PC-3 (cell line): ENCODE measurements around the gene MAMDC2. TPM values are rescaled to one million over a fixed set of nuclear protein-coding genes. Genes with fewer than 3 reads are reported as not detected.

Experiments
- ATAC-seq: fragments of 200-7000 bp; cut with Tn5 transposase; 2 replicates; pipeline ENCODE4 v1.9.1; 2020; ENCODE audit warnings: mild to moderate bottlenecking, moderate library complexity
- BruUV-seq: library from RNA; stranded (reverse); fragments of 400-500 nt; replicated peaks from 2 replicates; lab custom pipeline; 2021; lab: Mats Ljungman, UMichigan
- CTCF ChIA-PET: fragments of 300-600 bp; sonication (Branson Sonifier 250); formaldehyde crosslinking; loops from one replicate; lab custom pipeline; 2022; ENCODE audit warnings: antibody characterized with exemption; lab: Charles Lee
- POLR2A ChIA-PET: fragments of 300-600 bp; sonication (Branson Sonifier 250); formaldehyde crosslinking; loops from one replicate; lab custom pipeline; 2022; ENCODE audit warnings: antibody characterized with exemption; ENCODE audit not compliant: unreplicated experiment; lab: Charles Lee
- DNase-seq: peaks from one replicate; pipeline ENCODE4 v3.0.0-alpha.2; 2015
- H2AFZ ChIP-seq: fragments of 300-600 bp; sonication (generic); 2 replicates; pipeline ENCODE4 v1.6.0; 2016; ENCODE audit warnings: antibody characterized with exemption, low read length
- H3F3A ChIP-seq: fragments of 300-600 bp; sonication (generic); one replicate; pipeline ENCODE4 v1.6.0; 2017; ENCODE audit warnings: antibody characterized with exemption, low read length, control low read depth, mild to moderate bottlenecking; ENCODE audit not compliant: unreplicated experiment
- H3K27ac ChIP-seq: fragments of 300-600 bp; sonication (generic); 2 replicates; pipeline ENCODE4 v1.5.1; 2016; ENCODE audit warnings: mild to moderate bottlenecking, low read length
- H3K27me3 ChIP-seq: fragments of 300-600 bp; sonication (generic); 2 replicates; pipeline ENCODE4 v1.6.1; 2016; ENCODE audit warnings: low read length, mixed read lengths
- H3K36me3 ChIP-seq: fragments of 300-600 bp; sonication (generic); 2 replicates; pipeline ENCODE4 v1.6.1; 2016; ENCODE audit warnings: low read depth, mixed run types, low read length, mixed read lengths
- H3K4me1 ChIP-seq: fragments of 300-600 bp; sonication (generic); 2 replicates; pipeline ENCODE4 v1.5.1; 2016; ENCODE audit warnings: low read length; ENCODE audit not compliant: insufficient read depth
- H3K4me2 ChIP-seq: fragments of 300-600 bp; sonication (generic); 2 replicates; pipeline ENCODE4 v1.6.0; 2016; ENCODE audit warnings: low read length
- H3K4me3 ChIP-seq: fragments of 300-600 bp; sonication (generic); 2 replicates; pipeline ENCODE4 v1.5.1; 2016; ENCODE audit warnings: mild to moderate bottlenecking, low read length, mixed read lengths
- H3K79me2 ChIP-seq: fragments of 300-600 bp; sonication (generic); 2 replicates; pipeline ENCODE4 v1.6.1; 2017; ENCODE audit warnings: low read length, mixed read lengths
- H3K9ac ChIP-seq: fragments of 300-600 bp; sonication (generic); 2 replicates; pipeline ENCODE4 v1.6.0; 2016; ENCODE audit warnings: mild to moderate bottlenecking, low read length
- H3K9me2 ChIP-seq: fragments of 300-600 bp; sonication (generic); replicated peaks from 2 replicates; pipeline ENCODE4 v1.6.1; 2016; ENCODE audit warnings: mixed run types, low read length, mixed read lengths
- H3K9me3 ChIP-seq: fragments of 300-600 bp; sonication (generic); 2 replicates; pipeline ENCODE4 v1.6.1; 2016; ENCODE audit warnings: low read length, mixed read lengths
- H4K20me1 ChIP-seq: fragments of 300-600 bp; sonication (generic); 2 replicates; pipeline ENCODE4 v1.6.1; 2016; ENCODE audit warnings: low read length, mixed read lengths
- EZH2 ChIP-seq: fragments of 300-600 bp; sonication (generic); IDR thresholded peaks from one replicate; pipeline ENCODE4 v1.6.1; 2017; ENCODE audit warnings: antibody characterized with exemption, mild to moderate bottlenecking, low read length; ENCODE audit not compliant: unreplicated experiment
- EZH2phosphoT487 ChIP-seq: fragments of 300-600 bp; sonication (generic); IDR thresholded peaks from 2 replicates; pipeline ENCODE4 v1.6.1; 2018; ENCODE audit warnings: mild to moderate bottlenecking, antibody characterized with exemption, low read length, borderline replicate concordance
- intact Hi-C: fragments of 100-400 bp; cut with micrococcal nuclease; formaldehyde crosslinking; loops from 2 replicates; pipeline ENCODE4 v1.9.0; 2023
- total RNA-seq: library from RNA; depleted of rRNA; stranded (reverse); fragments of >200 nt; gene quantifications from 2 replicates; pipeline ENCODE4 v1.2.3, GENCODE V29; 2014
- TF ChIP-seq, protein P1 (sequence below): fragments of 300-600 bp; sonication (generic); conservative IDR thresholded peaks from 2 replicates; pipeline ENCODE4 v1.5.1; 2017; ENCODE audit warnings: antibody characterized with exemption, low read depth, mild to moderate bottlenecking, low read length

Gene MAMDC2
- total RNA-seq, 1 experiment from 2014 or later, result not detected

DNA sequence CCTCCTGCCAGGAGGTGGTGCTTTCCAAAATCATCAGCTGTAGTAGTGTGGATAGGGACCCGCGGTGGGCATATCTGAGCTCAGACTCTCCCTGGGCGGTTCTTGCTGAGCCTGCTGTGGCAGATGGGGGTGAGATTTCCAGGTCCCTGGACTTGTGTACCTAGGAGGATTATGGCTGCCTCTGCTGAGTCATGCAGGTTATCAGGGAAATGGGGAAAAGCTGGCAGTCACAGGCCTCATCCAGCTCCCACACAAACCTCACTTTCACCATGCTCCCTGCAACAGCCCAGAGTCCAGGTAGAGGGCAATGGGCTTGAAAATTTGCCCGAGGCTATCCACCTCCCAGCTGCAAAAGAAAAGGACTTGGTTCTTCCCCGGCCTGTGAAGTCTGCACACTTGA, 23.4 kb upstream of the MAMDC2 start:
- Histone ChIP-seq H3K27me3 (no peaks in the 10 kb centered on the region), H3K9ac (no peak overlapping the region), H2AFZ (no peak overlapping the region), H3K4me1 (peaks cover 18% of the 10 kb centered on the region), H3K36me3 (no peaks in the 10 kb centered on the region), H3K79me2 (no peaks in the 10 kb centered on the region), H4K20me1 (no peaks in the 10 kb centered on the region), H3K4me3 (no peak overlapping the region), H3K27ac (peak overlapping the region; percentile 67), H3K9me3 (no peaks in the 10 kb centered on the region), H3K9me2 (no peaks in the 10 kb centered on the region), H3K4me2 (no peak overlapping the region), H3F3A (no peaks in the 10 kb centered on the region)
- BruUV-seq, result no TSS peak
- ChIA-PET CTCF (no interaction called here), POLR2A (no interaction called here)
- ATAC-seq (no peak), DNase-seq (peak; percentile 42)
- intact Hi-C loops, result no loop called here
- no peak for TF ChIP-seq EZH2phosphoT487
- TF ChIP-seq EZH2, result no peak
- TF ChIP-seq, protein P1, sequence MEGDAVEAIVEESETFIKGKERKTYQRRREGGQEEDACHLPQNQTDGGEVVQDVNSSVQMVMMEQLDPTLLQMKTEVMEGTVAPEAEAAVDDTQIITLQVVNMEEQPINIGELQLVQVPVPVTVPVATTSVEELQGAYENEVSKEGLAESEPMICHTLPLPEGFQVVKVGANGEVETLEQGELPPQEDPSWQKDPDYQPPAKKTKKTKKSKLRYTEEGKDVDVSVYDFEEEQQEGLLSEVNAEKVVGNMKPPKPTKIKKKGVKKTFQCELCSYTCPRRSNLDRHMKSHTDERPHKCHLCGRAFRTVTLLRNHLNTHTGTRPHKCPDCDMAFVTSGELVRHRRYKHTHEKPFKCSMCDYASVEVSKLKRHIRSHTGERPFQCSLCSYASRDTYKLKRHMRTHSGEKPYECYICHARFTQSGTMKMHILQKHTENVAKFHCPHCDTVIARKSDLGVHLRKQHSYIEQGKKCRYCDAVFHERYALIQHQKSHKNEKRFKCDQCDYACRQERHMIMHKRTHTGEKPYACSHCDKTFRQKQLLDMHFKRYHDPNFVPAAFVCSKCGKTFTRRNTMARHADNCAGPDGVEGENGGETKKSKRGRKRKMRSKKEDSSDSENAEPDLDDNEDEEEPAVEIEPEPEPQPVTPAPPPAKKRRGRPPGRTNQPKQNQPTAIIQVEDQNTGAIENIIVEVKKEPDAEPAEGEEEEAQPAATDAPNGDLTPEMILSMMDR, result no peak

DNA sequence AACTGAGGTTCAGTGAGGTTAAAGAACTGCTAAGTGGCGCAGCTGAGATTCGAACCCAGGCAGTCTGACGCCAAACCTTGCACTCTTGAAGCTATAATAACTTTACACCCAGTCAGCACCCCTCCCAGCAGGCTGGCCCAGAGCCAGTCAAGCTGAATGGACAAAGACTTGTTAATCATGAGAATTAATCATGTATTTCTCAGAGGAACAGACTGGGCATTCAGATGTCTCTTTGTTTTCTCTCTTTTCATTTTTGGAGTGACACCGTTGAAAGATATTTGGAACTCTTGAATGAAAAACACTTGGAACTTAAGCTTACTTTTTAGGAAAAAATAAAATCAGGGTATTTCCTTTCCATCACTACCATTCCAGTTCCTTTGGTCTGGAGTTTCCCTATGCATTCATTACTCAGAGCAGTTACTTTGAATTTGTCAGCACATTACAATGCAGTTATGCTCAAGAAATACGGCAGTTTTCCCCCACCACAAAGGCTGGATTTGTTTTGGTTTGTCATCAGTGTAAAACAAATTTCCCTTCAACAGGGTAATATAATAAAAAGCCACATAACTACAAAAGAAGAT, 22.6 kb upstream of the MAMDC2 start:
- ChIA-PET POLR2A (no interaction called here), CTCF (no interaction called here)
- Histone ChIP-seq H3F3A (no peaks in the 10 kb centered on the region), H3K27ac (peak overlapping the region; percentile 67), H3K9ac (no peak overlapping the region), H3K9me3 (no peaks in the 10 kb centered on the region), H3K36me3 (no peaks in the 10 kb centered on the region), H3K27me3 (no peaks in the 10 kb centered on the region), H3K79me2 (no peaks in the 10 kb centered on the region), H4K20me1 (no peaks in the 10 kb centered on the region), H3K4me3 (no peak overlapping the region), H2AFZ (no peak overlapping the region), H3K9me2 (no peaks in the 10 kb centered on the region), H3K4me2 (peak overlapping the region; percentile 19; the same call in 1 of the 2 replicates), H3K4me1 (peaks cover 18% of the 10 kb centered on the region)
- intact Hi-C loops, result no loop called here
- DNase-seq (peak; percentile 78), ATAC-seq (no peak)
- TF ChIP-seq, protein P1, result no peak
- TF ChIP-seq EZH2 (no peak), EZH2phosphoT487 (no peak)
- no TSS peak for BruUV-seq

DNA sequence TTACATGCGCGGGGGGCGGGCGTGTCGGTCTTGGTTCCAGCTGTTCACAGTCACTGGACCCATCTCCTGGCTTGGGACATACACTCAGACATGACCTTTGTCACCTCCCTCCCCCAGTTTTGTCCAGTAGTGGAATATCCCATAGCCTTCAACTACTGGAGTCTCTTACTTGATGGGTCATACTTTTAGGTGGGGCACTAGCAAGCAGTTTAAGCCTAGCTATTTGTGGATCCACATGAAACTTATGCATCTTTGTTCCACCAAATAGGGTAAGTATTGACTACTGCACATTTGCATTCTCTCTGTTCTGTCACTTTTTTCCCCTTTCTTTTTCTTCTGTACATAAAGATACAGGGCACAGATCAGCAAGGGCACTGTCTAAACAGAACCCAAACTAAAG, 15.4 kb upstream of the MAMDC2 start:
- TF ChIP-seq, protein P1, result no peak
- no peak for TF ChIP-seq EZH2phosphoT487
- TF ChIP-seq EZH2, result no peak
- H3K36me3 ChIP-seq, result no peaks in the 10 kb centered on the region
- no peak overlapping the region for H2AFZ ChIP-seq
- H3F3A ChIP-seq, result no peaks in the 10 kb centered on the region
- no TSS peak for BruUV-seq
- no peaks in the 10 kb centered on the region for H3K27me3 ChIP-seq
- H3K79me2 ChIP-seq, result no peaks in the 10 kb centered on the region
- ChIA-PET CTCF (no interaction called here), POLR2A (no interaction called here)
- DNase-seq (no peak), ATAC-seq (no peak)
- intact Hi-C loops, result no loop called here
- H3K9ac ChIP-seq, result no peak overlapping the region
- peaks cover 11% of the 10 kb centered on the region for H3K4me1 ChIP-seq
- H3K4me3 ChIP-seq, result no peak overlapping the region
- no peak overlapping the region for H3K4me2 ChIP-seq
- no peaks in the 10 kb centered on the region for H4K20me1 ChIP-seq
- no peaks in the 10 kb centered on the region for H3K9me3 ChIP-seq
- no peaks in the 10 kb centered on the region for H3K9me2 ChIP-seq
- H3K27ac ChIP-seq, result no peak overlapping the region
